ENCODE data around the gene NRXN3.

DNA sequence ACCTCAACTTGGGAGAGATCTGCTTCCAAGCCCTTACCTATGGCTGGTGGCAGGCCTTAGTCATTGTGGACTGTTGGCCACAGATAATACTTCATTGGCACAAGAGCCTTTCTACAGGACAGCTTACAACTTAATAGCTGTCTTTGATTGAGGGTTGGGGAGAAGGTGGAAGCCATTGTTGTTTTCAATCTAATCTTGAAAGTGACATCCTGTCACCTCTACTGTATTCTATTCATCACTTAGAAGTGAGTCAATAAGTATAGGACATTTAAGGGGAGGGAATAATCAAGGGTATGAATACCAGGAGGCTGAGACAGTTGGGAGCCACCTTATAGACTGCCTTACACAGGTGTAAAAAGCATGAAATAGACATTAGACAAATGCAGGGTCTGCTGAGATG is 906.3 kb downstream of the NRXN3 start:
- TF ChIP-seq POLR2A (IDR thresholded peaks at IDR 0.05) = no peak
- TF ChIP-seq, protein P1, sequence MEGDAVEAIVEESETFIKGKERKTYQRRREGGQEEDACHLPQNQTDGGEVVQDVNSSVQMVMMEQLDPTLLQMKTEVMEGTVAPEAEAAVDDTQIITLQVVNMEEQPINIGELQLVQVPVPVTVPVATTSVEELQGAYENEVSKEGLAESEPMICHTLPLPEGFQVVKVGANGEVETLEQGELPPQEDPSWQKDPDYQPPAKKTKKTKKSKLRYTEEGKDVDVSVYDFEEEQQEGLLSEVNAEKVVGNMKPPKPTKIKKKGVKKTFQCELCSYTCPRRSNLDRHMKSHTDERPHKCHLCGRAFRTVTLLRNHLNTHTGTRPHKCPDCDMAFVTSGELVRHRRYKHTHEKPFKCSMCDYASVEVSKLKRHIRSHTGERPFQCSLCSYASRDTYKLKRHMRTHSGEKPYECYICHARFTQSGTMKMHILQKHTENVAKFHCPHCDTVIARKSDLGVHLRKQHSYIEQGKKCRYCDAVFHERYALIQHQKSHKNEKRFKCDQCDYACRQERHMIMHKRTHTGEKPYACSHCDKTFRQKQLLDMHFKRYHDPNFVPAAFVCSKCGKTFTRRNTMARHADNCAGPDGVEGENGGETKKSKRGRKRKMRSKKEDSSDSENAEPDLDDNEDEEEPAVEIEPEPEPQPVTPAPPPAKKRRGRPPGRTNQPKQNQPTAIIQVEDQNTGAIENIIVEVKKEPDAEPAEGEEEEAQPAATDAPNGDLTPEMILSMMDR (IDR thresholded peaks at IDR 0.05) = no peak

Measured in body of pancreas (tissue), 4 donors.